Naive thymus-derived CD8-positive, alpha-beta T cell (primary cell): ENCODE data around the gene C21orf58. TPM values are rescaled to one million over a fixed set of nuclear protein-coding genes. Genes with fewer than 3 reads are reported as not detected.
"Not testable (repeated sequence)": the region's sequence is repeated elsewhere in the genome, so short reads cannot be mapped to it uniquely, and the experiment has no call there.

Experiments
- ATAC-seq, 2 donors: fragments of 150-1000 bp; cut with Tn5 transposase in 1 of 2; sonication (Bioruptor Pico), chemical (Tn5 transposase) in 1 of 2; 1 replicate in 1 of 2; 2 replicates in 1 of 2; pipeline ENCODE4 v1.10.0; 2021; ENCODE audit warnings: mild to moderate bottlenecking in 2 of 2, moderate library complexity in 2 of 2
- POLR2A ChIA-PET: fragments of 350-600 bp; sonication (Branson Sonifier 250); formaldehyde crosslinking; loops from one replicate; lab custom pipeline; 2021; ENCODE audit warnings: antibody characterized with exemption; lab: Charles Lee
- DNase-seq, 10 donors: peaks; one replicate each; pipeline versions ENCODE4 v3.0.0 to v3.0.0-alpha.2; 2020 to 2022
- H3K27ac Mint-ChIP-seq, 10 donors: one replicate each; pipeline ENCODE4 v1.8.0; 2020 to 2022; ENCODE audit warnings: mild to moderate bottlenecking in 10 of 10, mixed read lengths in 10 of 10, moderate library complexity in 4 of 10, inconsistent platforms in 1 of 10
- H3K27me3 Mint-ChIP-seq, 5 donors: one replicate each; pipeline ENCODE4 v1.8.0; 2021 to 2022; ENCODE audit warnings: mixed read lengths in 5 of 5
- H3K36me3 Mint-ChIP-seq, 3 donors: one replicate each; pipeline ENCODE4 v1.8.0; 2020 to 2022; ENCODE audit warnings: mixed read lengths in 3 of 3, mild to moderate bottlenecking in 2 of 3, inconsistent platforms in 1 of 3
- H3K4me1 Mint-ChIP-seq, 4 donors: one replicate each; pipeline ENCODE4 v1.8.0; 2021 to 2022; ENCODE audit warnings: mixed read lengths in 4 of 4
- H3K4me3 Mint-ChIP-seq, 10 donors: one replicate each; pipeline ENCODE4 v1.8.0; 2020 to 2022; ENCODE audit warnings: mild to moderate bottlenecking in 10 of 10, mixed read lengths in 10 of 10, moderate library complexity in 6 of 10, inconsistent platforms in 1 of 10
- H3K9me3 Mint-ChIP-seq, 9 donors: one replicate each; pipeline ENCODE4 v1.8.0; 2020 to 2022; ENCODE audit warnings: mixed read lengths in 9 of 9, mild to moderate bottlenecking in 3 of 9, inconsistent platforms in 1 of 9, moderate library complexity in 1 of 9
- polyA plus RNA-seq, 3 donors: library from polyadenylated mRNA; unstranded; fragments of 300-500 nt; fragmentation: Illumina TruSeq; gene quantifications; one replicate each; pipeline ENCODE4 v1.2.3, GENCODE V29; 2021
- total RNA-seq, 8 experiments: library from RNA in 2 of 8; stranded (reverse) in 2 of 8; gene quantifications; one replicate each; pipeline ENCODE4 v1.2.3 and lab custom pipeline; 2021 to 2026

C21orf58 gene
- total RNA-seq (1 to 10 TPM; 6.4 to 7.3 TPM), polyA plus RNA-seq (1 to 10 TPM in 1 of 3 donors, under 1 TPM in 2; 0.44 to 1.2 (median 0.51) TPM), total RNA-seq (lab: John Stamatoyannopoulos, UW) (2.8 to 11.2 (median 6.0) reads per million in 6 experiments)

- DNase-seq (peak; percentile 94 to 99 (median 98)), ATAC-seq (peak; percentile 84)
- Mint-ChIP-seq H3K4me3 (peak within 1 kb of the TSS; percentile 88 to 98 (median 96)), H3K27ac (peak within 1 kb of the TSS; percentile 89 to 99 (median 98)), H3K27me3 (no peaks in the 10 kb centered on the region), H3K36me3 (peaks cover 0 to 24% (median 5%) of the 10 kb centered on the region in 3 donors), H3K4me1 (peaks cover 9 to 38% (median 32%) of the 10 kb centered on the region in 4 donors), H3K9me3 (no peaks in the 10 kb centered on the region)
- POLR2A ChIA-PET: interaction anchor here (0.7 to 2.2 kb wide), 6 partner anchors 35 to 135 kb away, joined by 3 to 6 read pairs (median 4); partner anchors contain the start of genes DIP2A, MCM3AP and YBEY
Measured at GRCh38 chr21:46323710-46324389, at the start of gene C21orf58, which contains the start of gene PCNT. TSS of gene C21orf58 (minus strand) at chr21:46323870. CDS start at chr21:46322738, 1,132 bp downstream. TSS of gene PCNT (plus strand) at chr21:46324156. CDS start at chr21:46324229, 73 bp downstream.

GRCh38 chr21:46372947-46373346 is 49.3 kb upstream of the C21orf58 start:
- ATAC-seq, H3K27me3 Mint-ChIP-seq, DNase-seq, POLR2A ChIA-PET, H3K4me3 Mint-ChIP-seq, H3K9me3 Mint-ChIP-seq: not testable (repeated sequence)
- Mint-ChIP-seq H3K4me1 (peaks cover 14 to 40% (median 22%) of the 10 kb centered on the region in 4 donors), H3K27ac (peak overlapping the region in 2 of 10 donors; percentile 20 to 29), H3K36me3 (peaks cover 0 to 17% (median 2%) of the 10 kb centered on the region in 3 donors)

GRCh38 chr21:46372014-46372485 is 48.4 kb upstream of the C21orf58 start:
- peak in 1 of 10 donors; percentile 7 for DNase-seq
- POLR2A ChIA-PET: no interaction called here
- Mint-ChIP-seq H3K4me3 (no peak overlapping the region), H3K9me3 (no peaks in the 10 kb centered on the region), H3K27me3 (no peaks in the 10 kb centered on the region), H3K4me1 (peaks cover 14 to 44% (median 24%) of the 10 kb centered on the region in 4 donors), H3K27ac (peak overlapping the region in 5 of 10 donors; percentile 13 to 76 (median 58)), H3K36me3 (peaks cover 0 to 13% (median 2%) of the 10 kb centered on the region in 3 donors)
- no peak for ATAC-seq

DNA sequence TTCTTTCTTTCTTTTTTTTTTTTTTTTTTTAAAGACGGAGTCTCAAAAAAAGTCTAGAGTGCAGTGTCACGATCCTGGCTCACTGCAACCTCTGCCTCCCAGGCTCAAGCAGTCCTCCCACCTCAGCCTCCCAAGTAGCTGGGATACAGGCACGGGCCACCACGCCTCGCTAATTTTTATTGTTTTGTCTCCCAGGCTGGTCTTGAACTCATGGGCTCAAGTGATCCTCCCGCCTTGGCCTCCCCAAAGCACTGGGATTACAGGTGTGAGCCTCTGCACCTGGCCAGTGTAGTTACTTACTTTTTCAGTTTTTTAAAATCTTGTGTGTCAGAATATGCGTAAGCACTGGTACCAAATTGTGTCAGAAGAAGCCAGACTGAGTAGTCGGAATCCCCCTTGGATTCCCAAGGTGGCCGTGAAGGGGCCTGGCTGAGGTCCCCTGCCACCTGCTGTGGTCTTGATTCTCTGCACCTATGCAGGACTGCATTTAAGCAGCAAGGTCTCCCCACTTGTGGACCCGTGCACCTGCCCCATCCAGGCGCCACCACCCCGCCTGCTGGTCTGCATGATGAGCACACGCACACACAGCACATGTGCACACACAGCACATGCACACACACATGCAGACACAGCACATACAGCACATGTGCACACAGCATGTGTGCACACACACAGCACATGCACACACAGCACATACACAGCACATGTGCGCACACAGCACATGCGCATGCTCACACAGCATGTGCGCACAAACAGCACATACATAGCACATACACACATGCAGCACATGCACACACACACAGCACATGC is 47.7 kb upstream of the C21orf58 start:
- ATAC-seq (no peak), DNase-seq (peak in 1 of 10 donors; percentile 52)
- POLR2A ChIA-PET: no interaction called here
- Mint-ChIP-seq H3K27me3 (no peaks in the 10 kb centered on the region), H3K4me1 (peaks cover 14 to 46% (median 25%) of the 10 kb centered on the region in 4 donors), H3K4me3 (peak overlapping the region in 1 of 10 donors; percentile 29), H3K36me3 (peaks cover 0 to 15% (median 3%) of the 10 kb centered on the region in 3 donors), H3K9me3 (no peaks in the 10 kb centered on the region), H3K27ac (peak overlapping the region in 7 of 10 donors; percentile 29 to 79 (median 63))

GRCh38 chr21:46369520-46370235 is 46.0 kb upstream of the C21orf58 start:
- no peak for ATAC-seq
- peak overlapping the region; percentile 77 to 94 (median 90) for H3K27ac Mint-ChIP-seq

GRCh38 chr21:46368533-46369285 is 45.0 kb upstream of the C21orf58 start:
- POLR2A ChIA-PET: interaction anchor here (1.5 to 1.9 kb wide), 3 partner anchors 43 to 57 kb away, joined by 4 to 5 read pairs (median 5); no protein-coding TSS in a partner anchor
- Mint-ChIP-seq H3K36me3 (peaks cover 0 to 24% (median 6%) of the 10 kb centered on the region in 3 donors), H3K9me3 (no peaks in the 10 kb centered on the region), H3K4me3 (peak overlapping the region; percentile 16 to 87 (median 72)), H3K27ac (peak overlapping the region; percentile 79 to 95 (median 90)), H3K27me3 (no peaks in the 10 kb centered on the region), H3K4me1 (peaks cover 12 to 46% (median 25%) of the 10 kb centered on the region in 4 donors)
- ATAC-seq: peak; percentile 86 to 88
- peak in 7 of 10 donors; percentile 9 to 50 (median 27) for DNase-seq

More at GRCh38 chr21:46369520-46370235, 46.0 kb upstream of the C21orf58 start:
- POLR2A ChIA-PET: interaction anchor here (0.9 to 1.9 kb wide), 4 partner anchors 44 to 56 kb away, joined by 3 to 5 read pairs (median 4); partner anchors contain the start of genes C21orf58 and PCNT
- Mint-ChIP-seq H3K9me3 (no peaks in the 10 kb centered on the region), H3K4me3 (peak overlapping the region in 6 of 10 donors; percentile 48 to 87 (median 76)), H3K36me3 (peaks cover 0 to 28% (median 6%) of the 10 kb centered on the region in 3 donors), H3K4me1 (peaks cover 12 to 46% (median 25%) of the 10 kb centered on the region in 4 donors), H3K27me3 (no peaks in the 10 kb centered on the region)
- no peak for DNase-seq

DNA sequence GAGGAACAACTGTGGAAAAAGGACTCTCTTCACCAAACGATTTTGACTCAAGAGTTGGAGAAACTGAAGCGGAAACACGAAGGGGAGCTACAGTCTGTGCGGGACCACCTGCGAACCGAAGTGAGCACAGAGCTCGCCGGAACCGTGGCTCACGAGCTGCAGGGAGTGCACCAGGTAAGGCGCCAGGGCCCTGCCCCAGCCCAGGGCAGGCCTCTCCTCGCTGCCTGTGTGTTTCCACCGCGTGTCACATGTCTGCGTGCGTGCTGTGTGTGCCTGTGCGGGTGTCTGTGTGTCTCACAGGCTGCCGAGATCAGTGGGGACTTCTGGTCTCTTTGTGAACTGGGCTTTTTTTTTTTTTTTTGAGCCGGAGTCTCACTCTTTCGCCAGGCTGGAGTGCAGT is 43.3 kb upstream of the C21orf58 start:
- H3K27me3 Mint-ChIP-seq: no peaks in the 10 kb centered on the region
- POLR2A ChIA-PET: interaction anchor here (0.7 to 1.2 kb wide), 3 partner anchors 26 to 187 kb away, joined by 3 to 5 read pairs (median 4); no protein-coding TSS in a partner anchor
- no peaks in the 10 kb centered on the region for H3K9me3 Mint-ChIP-seq
- ATAC-seq (no peak), DNase-seq (no peak)
- H3K4me3 Mint-ChIP-seq: peak overlapping the region in 3 of 10 donors; percentile 20 to 50 (median 28)
- peak overlapping the region in 3 of 10 donors; percentile 15 to 78 (median 34) for H3K27ac Mint-ChIP-seq
- H3K36me3 Mint-ChIP-seq: peaks cover 4 to 41% (median 11%) of the 10 kb centered on the region in 3 donors
- H3K4me1 Mint-ChIP-seq: peaks cover 12 to 48% (median 26%) of the 10 kb centered on the region in 4 donors

- H3K9me3 Mint-ChIP-seq: no peaks in the 10 kb centered on the region
- H3K27me3 Mint-ChIP-seq: no peaks in the 10 kb centered on the region
- peaks cover 4 to 43% (median 13%) of the 10 kb centered on the region in 3 donors for H3K36me3 Mint-ChIP-seq
- peak overlapping the region in 3 of 10 donors; percentile 15 to 78 (median 34) for H3K27ac Mint-ChIP-seq
- ATAC-seq (no peak), DNase-seq (no peak)
- POLR2A ChIA-PET: interaction anchor here (0.7 to 1.2 kb wide), 2 partner anchors 25 to 187 kb away, joined by 3 to 5 read pairs; no protein-coding TSS in a partner anchor
- H3K4me1 Mint-ChIP-seq: peaks cover 10 to 48% (median 24%) of the 10 kb centered on the region in 4 donors
- H3K4me3 Mint-ChIP-seq: peak overlapping the region in 3 of 10 donors; percentile 20 to 50 (median 28)
Measured at GRCh38 chr21:46366561-46366960, 42.9 kb upstream of the C21orf58 start.

DNA sequence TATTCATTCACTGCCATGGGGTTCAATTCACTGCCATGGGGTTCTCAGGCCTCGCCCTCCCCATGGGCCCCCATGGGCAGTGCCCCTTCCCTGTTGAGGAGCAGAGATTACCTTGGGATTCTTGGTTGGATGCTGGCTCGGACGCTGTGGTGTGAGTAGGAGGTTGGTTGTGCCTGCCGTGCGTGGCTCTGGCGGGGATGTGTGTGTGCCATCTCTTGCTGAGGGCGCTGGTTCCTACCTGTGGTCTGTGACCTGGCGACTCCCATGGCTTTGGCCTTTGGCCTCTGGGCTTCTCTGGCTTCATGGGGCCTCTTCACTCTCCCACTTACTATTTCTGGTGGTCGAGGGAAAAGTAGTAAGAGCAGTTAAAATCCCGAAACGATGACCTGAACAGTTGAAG is 42.4 kb upstream of the C21orf58 start:
- POLR2A ChIA-PET: interaction anchor here (1.2 kb wide), 1 partner anchor 25 kb away, joined by 3 read pairs; no protein-coding TSS in a partner anchor
- Mint-ChIP-seq H3K27ac (no peak overlapping the region), H3K27me3 (no peaks in the 10 kb centered on the region), H3K4me3 (no peak overlapping the region), H3K9me3 (no peaks in the 10 kb centered on the region), H3K36me3 (peaks cover 4 to 46% (median 15%) of the 10 kb centered on the region in 3 donors), H3K4me1 (peaks cover 10 to 48% (median 23%) of the 10 kb centered on the region in 4 donors)
- DNase-seq: no peak
- ATAC-seq: no peak

DNA sequence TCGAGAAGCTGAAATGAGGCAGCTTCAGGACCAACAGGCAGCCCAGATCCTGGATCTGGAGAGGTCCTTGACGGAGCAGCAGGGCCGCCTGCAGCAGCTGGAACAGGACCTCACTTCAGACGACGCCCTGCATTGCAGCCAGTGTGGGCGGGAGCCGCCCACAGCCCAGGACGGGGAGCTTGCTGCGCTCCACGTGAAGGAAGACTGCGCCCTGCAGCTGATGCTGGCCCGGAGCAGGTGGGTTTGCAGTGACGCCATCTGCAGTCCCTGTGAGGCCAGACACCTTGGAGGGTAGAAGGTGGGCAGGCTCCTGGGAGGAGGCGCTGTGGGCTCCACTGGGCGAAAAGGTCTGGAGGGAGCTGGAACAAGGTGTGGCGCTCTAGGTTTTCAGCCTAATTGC is 40.0 kb upstream of the C21orf58 start:
- POLR2A ChIA-PET: interaction anchor here (0.6 kb wide), 1 partner anchor 113 kb away, joined by 4 read pairs; no protein-coding TSS in a partner anchor
- DNase-seq: no peak
- H3K27me3 Mint-ChIP-seq: no peaks in the 10 kb centered on the region
- H3K4me1 Mint-ChIP-seq: peaks cover 3 to 32% (median 10%) of the 10 kb centered on the region in 4 donors
- peaks cover 4 to 65% (median 27%) of the 10 kb centered on the region in 3 donors for H3K36me3 Mint-ChIP-seq
- H3K4me3 Mint-ChIP-seq: no peak overlapping the region
- H3K9me3 Mint-ChIP-seq: no peaks in the 10 kb centered on the region
- H3K27ac Mint-ChIP-seq: peak overlapping the region in 1 of 10 donors; percentile 27
- ATAC-seq: no peak
